HG03378 (cell line): ENCODE results near the gene CIC.

Experiments
- ATAC-seq: cut with Tn5 transposase; IDR thresholded peaks from one replicate; pipeline ENCODE4 v1.9.1; 2021; ENCODE audit warnings: mild to moderate bottlenecking, moderate library complexity; ENCODE audit not compliant: unreplicated experiment

The CIC gene

DNA sequence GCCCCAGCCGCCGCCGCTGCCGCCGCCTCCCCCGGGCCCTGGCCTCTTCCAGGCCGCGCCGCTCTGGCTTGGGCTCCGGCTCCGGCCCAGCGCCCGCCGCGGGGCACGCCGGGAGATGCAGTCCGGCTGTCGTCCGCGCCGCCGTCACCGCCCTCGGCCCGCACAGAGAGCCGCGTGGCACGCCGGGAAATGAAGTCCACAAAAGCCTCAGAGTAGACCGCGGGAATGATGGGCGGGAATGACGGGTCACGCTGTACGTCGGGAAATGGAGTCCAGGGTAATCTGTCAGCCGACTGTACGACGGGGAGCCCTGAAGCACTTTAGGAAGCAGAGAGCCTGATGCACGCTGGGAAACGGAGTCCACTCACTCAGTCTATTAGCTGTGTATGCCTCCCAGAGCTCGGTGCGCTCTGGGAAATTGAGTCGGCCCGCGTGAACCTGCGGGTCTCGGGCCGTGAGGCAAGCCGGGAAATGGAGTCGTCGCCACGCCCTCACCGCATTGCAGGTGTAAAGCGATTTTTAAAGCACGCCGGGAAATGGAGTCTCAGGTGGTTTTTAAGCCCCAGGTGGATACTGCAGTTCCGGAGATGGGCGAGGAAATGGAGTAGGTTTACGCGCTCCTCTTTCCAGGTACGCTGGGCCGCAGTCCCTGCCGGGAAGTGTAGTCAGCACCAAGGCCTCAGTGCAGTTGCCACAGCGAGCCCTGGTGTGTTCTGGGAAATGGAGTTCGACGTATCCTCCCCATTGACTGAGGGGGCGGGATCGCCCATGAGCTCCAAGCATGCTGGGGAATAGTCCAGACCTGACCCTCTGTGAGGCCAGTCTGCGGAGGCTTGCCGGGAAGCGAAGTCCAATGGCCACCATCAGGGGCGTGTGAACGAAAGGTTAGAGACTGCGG is 26.3 kb upstream of the CIC start, which contains the start of gene GSK3A:
GSK3A (minus strand) TSS at position 91 of the 898 bp plus-strand sequence. CDS start 137 bp downstream, outside the sequence.
- ATAC-seq, result peak; percentile 69

DNA sequence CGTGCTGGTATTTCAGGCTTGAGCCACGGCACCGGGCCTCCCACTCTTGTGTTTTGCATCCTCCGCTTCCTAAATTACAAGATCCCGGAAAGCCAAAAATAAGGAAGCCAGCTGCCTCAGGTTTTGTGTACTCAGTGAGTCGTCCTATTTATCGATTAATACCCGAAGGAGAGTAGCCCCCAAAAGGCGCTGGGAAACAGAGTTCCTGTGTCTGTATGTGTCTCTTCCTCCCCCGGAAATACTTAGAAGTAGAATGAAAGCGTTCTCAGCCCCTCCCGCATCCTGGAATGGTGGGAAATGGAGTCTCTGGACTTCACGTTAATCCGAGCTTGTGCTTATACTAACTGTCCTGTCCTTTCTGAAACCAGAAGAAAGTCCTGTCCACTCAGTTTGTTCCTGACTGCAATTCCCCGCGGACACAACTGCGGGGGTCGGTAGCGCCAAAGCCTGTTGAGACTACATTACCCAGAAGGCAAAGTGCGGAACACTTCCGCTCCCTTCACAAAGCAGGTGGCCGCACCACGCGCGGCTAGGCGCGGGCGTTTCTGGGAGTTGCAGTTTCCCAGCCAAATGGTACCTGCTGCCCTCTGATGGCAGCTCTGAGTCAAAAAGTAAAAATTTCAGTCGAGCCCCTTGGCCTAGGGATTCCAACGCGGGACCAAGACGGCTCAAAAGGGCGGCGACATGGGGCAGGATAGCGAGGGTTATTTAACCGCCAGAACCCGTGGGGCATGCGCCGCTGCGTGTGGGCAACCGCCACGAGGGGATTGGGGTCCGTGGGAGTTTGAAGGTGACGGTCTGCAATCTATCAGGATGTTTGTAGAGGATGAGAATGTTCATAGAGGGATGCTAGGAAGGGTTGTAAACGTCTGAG is 24.5 kb upstream of the CIC start:
- peak; percentile 39 for ATAC-seq

DNA sequence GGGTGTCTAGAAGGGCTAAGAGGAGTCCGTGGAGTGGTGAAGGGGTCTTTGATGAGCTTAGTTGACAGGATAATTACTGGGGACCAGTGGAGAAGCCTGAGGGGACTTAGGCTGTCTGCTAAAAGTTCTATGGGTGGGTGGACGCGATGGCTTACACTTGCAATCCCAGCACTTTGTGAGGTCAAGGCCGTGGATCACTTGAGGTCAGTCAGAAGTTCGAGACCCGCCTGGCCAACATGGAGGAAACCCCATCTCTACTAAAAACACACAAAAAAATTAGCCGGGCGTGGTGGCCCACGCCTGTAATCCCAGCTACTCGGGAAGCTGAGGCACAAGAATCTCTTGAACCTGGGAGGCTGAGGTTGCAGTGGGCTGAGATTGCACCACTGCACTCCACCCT is 23.8 kb upstream of the CIC start:
- ATAC-seq, result no peak

DNA sequence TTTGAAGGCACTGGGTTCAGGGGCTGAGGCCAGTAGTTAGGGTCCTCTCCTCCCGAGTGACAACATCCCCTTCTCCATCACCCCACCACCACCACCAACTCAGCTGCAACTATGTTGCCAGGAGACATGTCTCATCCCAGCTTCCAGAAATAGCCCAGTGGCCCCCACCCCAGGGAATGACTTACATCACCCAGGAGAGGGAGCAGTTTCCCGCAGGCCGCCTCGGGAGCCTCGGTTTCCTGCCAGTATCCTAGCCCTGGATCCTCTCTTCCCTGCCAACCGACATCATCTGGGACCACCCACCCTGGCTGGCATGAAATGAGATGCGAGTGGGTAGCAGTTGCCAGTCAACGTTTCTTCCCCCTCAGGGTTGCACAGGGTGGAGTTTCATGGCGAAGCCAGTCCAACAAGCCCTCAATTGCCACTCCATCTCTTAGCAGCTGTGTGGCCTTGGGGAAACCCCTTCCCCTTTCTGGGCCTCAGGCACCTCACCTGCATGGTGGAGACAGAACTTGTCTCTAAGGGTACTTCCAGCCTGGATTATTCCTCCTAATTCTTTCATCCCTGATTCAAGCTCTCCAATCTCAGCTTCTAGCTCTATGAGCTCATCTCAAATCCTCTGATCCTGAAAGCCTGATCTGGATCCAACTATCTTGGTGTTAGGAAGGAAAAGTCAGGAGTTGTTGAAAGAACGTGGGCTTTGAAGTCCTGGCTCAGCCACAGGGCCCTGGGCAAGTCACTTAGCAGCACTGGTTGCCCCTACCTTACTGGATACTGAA is 22.7 kb upstream of the CIC start:
- ATAC-seq, result no peak

DNA sequence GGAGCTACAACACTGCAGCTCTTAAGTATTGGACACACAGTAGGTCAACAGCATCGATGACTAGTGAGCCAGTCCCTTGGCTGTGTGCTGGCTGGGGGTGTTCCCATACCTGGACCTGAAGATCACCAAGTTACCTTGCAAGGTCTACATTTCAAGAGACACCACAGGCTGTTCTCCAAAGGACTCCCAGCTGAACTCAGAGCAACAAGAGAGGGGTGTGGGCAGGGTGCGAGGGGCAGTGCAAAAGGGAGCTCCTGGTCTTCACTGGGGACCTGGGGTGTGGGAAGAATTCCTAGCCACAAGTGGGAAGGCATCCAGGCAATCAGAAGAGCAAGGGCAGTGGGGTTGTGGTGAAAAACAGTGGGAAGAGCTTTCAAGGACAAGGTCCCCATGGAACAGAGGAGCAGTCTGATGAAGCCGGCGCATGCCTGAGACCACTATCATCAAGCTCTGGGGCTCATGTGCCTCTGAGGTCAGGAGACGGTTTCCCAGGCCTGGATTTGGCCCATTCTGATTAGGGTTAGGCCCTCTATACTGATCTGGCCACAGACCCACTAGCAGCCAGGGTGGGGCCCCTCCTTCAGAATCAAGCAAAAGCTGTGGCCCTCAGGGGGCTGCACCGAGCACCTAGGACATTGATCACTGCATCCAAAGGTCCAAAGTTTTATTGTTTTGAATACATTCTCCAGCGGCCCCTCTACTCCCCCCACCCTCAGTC is 22.0 kb upstream of the CIC start:
- ATAC-seq, result no peak

DNA sequence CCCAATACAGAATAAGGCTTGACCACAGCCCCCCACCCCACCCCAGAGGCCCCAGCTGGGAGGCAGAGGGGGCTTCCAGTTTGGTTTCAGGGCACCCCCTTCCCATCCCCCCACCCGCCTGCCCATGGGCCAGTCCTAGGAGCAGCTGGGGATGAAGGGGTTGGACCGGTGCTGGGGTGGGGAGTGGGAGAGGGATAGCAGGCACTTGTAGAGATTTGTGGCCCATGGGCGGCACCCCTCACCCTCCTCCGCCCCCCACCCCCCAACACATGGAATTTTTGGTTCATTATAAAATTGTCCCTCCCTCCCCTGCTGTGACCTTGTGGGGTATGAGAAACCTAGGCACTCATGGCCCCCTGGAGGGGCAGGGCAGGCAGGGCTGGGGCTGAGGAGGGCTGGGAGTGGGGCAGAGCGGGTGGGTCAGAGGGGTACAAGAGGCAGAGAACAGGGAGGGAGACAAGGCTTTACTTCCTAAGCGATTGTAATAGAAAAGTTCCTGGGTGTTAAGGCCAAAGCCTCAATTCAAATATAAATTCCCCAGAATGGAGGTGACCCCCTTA is 21.3 kb upstream of the CIC start:
- no peak for ATAC-seq

DNA sequence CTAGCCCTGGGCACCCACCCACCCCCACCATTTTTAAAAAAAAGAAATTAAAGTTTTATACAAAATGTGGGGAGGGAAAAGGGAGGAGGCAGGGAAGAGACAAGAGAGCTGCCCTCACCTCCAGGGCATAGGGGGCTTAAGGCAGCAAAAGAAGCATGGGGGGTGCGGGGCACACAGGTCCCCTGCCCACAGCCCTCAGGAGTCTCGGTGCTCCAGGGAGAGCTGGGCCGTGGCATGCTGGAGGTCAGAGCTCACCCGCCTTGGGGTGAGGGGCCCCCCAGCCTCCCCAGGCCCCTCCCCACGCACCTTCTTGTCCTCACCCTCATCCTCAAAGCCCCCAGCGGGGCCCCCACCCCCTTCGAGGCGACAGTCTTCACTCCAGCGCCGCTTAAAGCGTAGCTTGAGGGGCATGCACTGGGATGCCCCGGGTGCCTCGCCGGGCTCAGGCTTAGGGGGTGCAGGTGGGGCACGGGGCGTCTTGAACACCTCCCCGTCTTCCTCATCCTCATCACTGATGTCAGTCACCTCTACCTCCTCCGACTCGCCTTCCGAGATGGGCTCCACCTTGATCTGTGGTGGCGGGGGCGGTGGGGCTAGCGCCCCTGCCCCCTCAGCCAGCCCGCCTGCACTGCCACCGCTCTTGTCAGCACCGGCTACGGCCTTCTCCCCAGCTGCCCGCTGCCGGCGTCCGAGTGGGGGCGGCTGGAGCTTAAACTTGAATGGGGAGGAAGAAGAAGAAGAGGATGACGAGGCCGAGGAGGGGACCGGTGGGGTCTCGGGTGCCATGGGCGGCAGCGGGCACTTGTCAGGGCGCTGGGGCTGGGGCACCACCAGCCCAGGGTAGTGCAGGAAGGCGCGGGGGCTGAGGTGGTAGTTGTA is 20.5 kb upstream of the CIC start:
- ATAC-seq, result no peak

DNA sequence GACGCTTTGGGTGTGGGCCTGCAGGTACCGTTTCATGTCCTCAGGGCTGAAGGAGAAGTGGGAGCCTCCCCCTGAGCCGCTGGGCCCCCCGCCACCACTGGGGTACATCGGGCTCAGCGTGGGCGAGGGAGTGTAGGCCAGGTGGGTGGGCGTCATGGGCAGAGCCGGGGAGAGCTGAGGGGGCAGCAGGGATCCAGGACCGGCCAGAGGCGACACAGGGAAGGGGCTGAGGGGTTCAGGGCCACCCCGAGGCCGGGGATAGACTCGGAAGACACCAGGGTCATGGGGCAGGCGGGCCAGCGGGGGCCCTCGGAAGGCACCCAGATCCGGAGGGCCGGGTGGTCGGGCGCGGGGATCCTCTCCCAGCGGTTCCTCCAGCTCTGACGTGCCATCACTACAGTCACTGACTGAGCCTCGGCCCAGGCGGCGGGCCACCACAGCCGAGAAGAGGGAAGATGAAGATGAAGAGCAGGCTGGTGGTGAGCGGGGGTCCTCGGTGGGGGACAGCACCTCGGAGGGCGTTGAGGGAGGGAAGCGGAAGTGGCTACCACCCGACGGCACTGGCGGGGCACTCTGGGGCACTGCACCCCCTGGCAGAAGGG is 19.8 kb upstream of the CIC start:
- ATAC-seq, result no peak

DNA sequence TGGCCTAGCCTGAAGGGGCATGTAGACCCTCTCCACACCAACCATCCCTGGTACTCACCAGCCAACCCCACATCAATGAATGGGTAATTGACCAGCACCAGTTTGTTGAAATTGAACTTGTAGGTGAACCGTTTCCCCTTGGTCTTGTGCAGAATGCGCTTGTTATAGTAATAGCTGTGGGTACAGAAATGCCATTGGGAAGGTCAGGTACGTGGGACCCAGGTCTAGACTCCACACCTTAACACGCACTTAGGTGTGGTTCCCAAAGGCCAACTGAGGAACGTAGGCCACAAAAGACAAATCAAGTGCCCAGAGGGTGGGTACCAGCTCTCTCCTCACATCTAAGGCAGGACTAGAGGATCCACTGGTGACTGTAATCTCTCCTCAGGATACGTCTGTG is 19.3 kb upstream of the CIC start:
- ATAC-seq, result no peak

DNA sequence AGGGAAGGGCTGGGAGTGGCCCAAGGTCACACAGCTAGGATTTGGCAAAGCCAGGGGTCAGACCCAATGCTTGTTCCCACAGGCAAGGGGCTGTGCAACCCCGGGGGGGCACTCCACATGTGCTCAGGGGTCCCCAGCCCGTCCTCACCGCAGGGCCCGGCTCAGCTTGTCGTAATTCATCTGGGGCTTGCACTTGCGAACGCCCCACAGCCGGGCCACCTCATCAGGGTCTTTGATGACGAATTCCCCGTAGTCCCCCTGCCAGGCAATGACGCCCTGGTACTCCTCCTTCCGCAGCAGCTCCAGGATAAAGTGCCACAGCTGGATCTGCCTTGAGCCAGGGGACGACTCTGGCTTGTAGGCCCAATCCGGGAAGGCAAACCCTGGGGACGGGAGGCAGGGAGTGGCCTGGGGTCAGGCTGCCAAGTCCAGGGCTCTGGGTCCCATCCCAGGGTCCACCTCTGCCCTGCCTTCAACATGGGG is 18.8 kb upstream of the CIC start:
- ATAC-seq, result no peak

DNA sequence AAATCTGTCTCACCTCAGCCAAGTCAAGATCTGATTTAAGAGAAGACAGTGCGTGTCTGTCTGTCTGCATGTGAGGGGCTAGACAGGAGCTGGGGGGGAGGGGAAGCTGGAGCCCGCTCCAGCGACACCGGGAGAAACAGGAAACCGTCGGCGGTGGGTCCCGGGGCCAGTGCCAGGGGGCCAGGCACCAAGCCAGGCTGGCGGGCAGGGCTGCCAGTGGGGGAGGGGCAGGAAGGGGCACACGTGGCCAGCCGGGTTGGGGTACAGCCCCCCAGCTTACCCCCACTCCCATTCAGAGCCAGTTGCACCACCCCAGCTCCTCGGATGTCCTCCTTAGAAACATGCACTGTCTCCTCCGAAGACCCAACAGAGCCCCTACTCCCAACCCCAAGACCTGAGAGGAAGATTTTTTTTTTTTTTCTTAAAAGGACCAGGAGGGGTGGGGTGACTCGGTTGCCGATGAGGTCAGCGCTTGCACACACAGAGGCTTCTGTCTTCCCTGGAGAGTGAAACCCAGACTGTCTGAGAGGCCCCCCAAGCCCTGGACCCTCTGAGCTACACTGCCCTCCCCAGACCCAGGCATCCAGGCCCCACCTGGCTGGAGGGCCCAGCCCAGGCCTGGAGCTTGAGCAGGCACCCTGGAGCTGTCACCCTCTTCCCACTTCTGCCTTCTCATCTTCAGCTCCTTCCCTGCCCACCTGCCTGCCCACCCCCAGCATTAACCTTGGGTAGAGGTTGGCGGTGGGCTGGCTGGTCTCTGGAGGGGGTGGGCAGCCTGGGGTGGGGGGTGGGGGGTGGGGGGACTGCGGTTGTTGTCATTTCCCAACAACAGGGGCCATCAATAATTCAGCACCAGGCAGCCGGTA is 18.2 kb upstream of the CIC start:
- no peak for ATAC-seq

DNA sequence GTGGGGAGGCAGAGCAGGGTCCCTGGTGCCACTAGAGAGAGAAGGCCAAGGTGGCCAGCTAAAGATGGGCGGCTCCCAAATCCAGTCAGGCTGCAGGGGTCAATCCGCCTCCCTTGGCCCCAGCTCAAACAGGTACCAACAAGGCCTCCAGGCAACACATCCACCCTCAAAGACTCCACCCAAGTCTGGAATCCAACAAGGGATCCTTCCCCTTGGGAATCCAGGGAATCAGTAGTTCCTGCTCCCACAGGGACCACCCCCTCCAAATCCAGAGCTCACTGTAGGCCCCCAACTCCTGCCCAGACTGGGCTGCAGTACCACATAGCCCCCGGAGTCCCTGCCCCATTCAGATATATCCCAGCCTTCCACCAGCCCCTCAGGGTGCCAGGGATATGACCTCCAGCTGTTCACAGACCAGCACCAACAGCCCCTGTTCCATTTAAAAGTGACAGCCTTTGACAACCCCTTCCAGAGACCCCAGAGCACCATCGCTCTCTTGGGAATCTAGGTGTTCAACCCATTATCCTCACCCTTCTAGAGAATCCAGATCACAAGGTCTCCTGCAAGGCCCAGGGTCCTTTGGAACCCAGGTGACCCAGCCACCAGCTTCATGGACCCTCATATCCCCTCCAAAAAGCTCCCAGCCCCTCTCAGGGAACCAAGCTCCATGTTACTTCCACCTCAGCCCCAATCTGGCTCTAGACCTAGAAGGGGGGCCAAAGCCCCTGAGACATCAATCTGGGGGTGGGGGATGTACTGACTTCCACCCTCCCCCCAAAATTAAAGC is 17.3 kb upstream of the CIC start:
- no peak for ATAC-seq

DNA sequence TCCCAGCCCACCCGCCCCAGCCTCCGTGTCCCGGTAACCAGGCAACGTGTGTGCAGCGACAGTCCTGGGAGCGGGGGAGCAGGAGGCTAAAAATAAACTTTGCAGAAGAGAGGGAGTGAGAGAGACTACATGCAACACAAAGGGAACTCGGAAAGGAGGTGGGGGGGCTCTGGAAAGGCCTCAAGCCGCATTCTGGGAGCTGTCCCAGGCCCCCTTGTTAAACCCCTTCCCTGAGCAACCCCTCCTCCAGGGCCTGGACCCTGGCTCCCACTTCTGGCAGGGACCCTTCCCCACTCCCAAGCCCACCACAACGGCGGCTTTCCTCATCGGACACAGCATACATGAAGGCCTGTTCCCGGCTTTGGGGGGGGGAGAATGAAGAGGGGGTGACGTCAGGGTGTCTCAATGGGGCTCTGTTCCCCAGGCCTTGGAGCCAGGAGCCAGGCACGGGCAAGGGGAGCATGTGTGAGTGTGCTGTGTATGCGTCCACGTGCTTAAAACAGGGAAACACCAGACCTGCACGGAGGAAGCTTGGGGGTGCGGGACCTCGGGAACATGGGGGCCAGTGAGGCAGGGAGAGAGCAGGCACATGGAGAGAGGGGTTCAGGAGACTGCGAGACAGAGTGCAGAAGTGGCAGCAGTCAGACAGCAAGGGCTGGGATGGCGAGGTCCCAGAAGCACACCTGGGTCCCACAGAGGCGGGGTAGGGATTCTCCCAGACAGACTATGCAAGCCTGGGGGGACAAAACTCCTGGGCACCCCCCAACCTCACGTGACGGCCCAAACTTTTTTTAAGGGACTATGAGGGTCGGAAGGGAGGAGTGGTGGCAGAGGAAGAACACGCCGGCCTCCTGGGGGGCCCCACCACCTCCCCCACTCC is 16.4 kb upstream of the CIC start:
- no peak for ATAC-seq

DNA sequence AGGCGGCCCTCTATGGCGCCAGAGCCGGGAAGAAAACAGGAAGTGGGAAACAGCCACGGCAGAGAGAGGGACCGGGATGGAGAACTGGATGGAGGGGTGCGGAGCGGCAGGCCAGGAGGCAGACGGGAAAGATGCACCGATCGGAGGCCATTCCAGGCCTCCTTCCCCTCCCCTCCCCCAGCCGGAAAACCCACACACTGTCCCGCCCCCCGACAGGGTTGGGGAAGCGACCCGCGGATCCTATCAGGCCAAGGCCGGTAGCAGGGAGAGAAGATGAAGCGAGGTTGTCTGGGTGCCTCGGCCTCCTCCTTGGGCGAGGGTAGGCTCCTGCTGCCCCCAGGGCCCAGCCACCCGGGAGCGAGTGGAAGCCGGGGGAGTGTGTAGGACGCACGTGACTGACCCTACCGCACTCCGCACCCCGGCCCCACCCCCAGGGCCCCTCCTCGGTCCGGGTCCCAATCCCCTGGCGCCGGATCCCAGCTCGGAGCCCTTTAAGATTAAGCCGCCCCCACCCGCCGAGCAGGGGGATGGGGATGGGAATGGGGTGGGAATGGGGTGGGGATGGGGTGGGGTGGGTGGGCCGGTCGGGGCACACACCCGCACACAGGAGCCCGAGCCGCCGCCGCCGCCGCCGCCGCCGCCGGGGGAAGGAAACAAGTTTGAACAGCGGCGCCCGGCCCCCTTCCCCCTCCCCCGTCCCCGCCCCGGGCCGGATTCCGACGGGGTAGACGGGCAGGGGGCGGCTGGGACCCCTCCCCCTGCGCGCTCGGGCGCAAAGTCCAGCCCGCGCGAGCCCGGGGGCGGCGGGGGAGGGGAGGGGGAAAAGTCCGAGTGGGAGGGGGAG is 15.6 kb upstream of the CIC start:
- no peak for ATAC-seq
